Uterus (tissue), 2 donors: ENCODE data around the gene CXCR3.

Source experiments
- POLR2A ChIP-seq, 2 donors: fragments of 450-650 bp; IDR thresholded peaks; one replicate each; pipeline ENCODE4 v1.6.1; 2016; ENCODE audit warnings: antibody characterized with exemption in 2 of 2, mild to moderate bottlenecking in 1 of 2, moderate library complexity in 1 of 2
- TF ChIP-seq, protein P1 (sequence below), 4 experiments: fragments of 200-600 bp in 2 of 4; fragments of 450-650 bp in 2 of 4; sonication (generic) in 2 of 4; IDR thresholded peaks; one replicate each; pipeline ENCODE4 v1.5.1; 2016 to 2019; ENCODE audit warnings: antibody characterized with exemption in 4 of 4, mild to moderate bottlenecking in 2 of 4, moderate library complexity in 1 of 4

DNA sequence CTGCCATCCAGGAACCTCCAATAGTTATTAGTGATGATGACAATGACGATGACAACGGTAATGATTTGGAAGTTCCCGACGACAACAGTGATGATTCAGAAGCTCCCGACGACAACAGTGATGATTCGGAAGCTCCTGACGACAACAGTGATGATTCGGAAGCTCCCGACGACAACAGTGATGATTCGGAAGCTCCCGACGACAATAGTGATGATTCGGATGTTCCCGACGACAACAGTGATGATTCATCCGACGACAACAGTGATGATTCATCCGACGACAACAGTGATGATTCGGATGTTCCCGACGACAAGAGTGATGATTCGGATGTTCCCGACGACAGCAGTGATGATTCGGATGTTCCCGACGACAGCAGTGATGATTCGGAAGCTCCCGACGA lies 14.7 kb downstream of the CXCR3 start:
- TF ChIP-seq, protein P1, sequence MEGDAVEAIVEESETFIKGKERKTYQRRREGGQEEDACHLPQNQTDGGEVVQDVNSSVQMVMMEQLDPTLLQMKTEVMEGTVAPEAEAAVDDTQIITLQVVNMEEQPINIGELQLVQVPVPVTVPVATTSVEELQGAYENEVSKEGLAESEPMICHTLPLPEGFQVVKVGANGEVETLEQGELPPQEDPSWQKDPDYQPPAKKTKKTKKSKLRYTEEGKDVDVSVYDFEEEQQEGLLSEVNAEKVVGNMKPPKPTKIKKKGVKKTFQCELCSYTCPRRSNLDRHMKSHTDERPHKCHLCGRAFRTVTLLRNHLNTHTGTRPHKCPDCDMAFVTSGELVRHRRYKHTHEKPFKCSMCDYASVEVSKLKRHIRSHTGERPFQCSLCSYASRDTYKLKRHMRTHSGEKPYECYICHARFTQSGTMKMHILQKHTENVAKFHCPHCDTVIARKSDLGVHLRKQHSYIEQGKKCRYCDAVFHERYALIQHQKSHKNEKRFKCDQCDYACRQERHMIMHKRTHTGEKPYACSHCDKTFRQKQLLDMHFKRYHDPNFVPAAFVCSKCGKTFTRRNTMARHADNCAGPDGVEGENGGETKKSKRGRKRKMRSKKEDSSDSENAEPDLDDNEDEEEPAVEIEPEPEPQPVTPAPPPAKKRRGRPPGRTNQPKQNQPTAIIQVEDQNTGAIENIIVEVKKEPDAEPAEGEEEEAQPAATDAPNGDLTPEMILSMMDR (IDR thresholded peaks at IDR 0.05): no peak
- no peak for TF ChIP-seq POLR2A (IDR thresholded peaks at IDR 0.05)
